ENCODE results near the gene SPG11.

Gene SPG11

GRCh38 chr15:44530653-44531052 is 132.8 kb downstream of the SPG11 start:
- DNase-seq (ENCODE audit: low read depth, low spot score): no peak
- no peak overlapping the region for H3K27ac ChIP-seq

GRCh38 chr15:44529864-44530604 is 133.4 kb downstream of the SPG11 start:
- no peak overlapping the region for H3K27ac ChIP-seq
- no peak for DNase-seq (ENCODE audit: low read depth, low spot score)

GRCh38 chr15:44527241-44527640 is 136.2 kb downstream of the SPG11 start:
- no peak for DNase-seq (ENCODE audit: low read depth, low spot score)
- H3K27ac ChIP-seq: no peak overlapping the region

GRCh38 chr15:44525018-44525417 is 138.4 kb downstream of the SPG11 start:
- H3K27ac ChIP-seq: no peak overlapping the region

GRCh38 chr15:44519537-44519936 is 143.9 kb downstream of the SPG11 start:
- H3K27ac ChIP-seq: no peak overlapping the region
- no peak for DNase-seq (ENCODE audit: low read depth, low spot score)

More at GRCh38 chr15:44525018-44525417, 138.4 kb downstream of the SPG11 start:
- DNase-seq (ENCODE audit: low read depth, low spot score): no peak

- no peak for DNase-seq (ENCODE audit: low read depth, low spot score)
- H3K27ac ChIP-seq: no peak overlapping the region
These were observed 147.0 kb downstream of the SPG11 start for GRCh38 chr15:44516436-44516835.

Measured in epithelial cell of prostate (primary cell).